CD4-positive, alpha-beta T cell treated with Interleukin-10 for 1 hour (primary cell): ENCODE measurements around the gene TRAPPC2L.
"Not testable (repeated sequence)": the region's sequence is repeated elsewhere in the genome, so short reads cannot be mapped to it uniquely, and the experiment has no call there.

ENCODE experiments used
- DNase-seq: peaks from one replicate; pipeline ENCODE4 v3.0.0-alpha.2; 2020

TRAPPC2L gene

GRCh38 chr16:88819126-88819525 lies 37.8 kb upstream of the TRAPPC2L start:
- no peak for DNase-seq

DNA sequence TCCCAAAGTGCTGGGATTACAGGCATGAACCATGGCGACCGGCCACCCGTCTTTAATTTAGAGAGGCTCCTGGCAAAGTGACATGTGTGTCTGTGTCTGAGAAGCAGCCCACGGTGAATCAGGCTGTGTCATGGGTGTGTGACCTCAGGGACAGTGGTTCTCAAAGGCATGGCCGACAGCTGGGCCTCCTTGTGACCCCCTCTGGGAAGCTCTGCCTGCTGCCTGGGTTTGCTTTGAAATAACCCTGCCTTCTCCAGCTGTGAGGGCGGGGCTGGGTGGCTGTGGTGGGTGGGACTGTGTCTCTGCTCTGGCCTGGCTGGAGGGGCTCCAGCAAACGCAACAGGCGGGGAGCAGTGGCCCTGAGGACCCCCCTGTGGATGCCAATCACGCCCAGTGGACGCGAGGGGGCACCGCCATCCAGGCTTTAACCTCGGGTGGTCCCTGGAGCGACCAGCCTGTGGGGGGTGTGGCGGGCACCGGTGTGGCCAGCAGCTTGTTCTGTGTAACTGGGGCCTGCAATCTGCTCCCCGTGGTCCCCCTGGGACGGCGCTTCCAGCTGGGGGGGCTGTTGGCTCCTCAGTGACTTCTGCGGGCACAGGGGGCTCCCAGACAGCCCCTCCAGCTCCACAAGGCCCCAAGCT lies 36.4 kb upstream of the TRAPPC2L start:
- DNase-seq, result no peak

DNA sequence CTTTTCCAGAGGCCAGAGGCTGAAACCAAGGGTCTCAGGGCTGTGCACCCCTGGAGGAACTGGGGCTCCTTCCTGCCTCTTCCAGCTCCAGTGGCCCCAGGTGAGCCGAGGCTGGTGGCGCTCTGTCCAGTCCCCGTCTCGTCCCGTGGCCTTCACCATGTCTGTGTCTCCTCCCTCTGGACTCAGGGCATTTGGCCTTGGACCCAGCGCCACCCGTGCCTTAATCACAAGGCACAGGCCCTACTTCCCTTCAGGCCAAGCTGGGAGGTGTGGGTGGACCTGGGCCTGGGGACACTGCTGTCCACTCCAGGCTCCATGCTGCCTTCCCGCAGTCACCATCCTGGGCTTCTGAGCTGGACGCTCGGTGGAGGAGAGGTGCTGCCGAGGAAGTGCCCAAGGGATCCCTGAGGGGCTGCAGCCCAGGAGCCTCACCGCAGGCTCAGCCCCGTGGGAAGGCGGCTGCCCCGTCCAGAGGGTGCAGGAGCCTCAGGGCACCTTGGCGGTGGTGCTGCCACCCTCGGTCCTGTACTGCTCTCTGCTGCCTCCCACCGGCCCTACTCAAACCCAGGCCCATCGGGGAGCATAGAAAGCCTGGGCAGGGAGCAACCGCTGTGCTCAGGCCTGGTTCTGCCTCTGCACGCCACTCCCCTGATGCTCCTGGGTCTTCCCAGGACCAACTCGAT lies 35.6 kb upstream of the TRAPPC2L start:
- DNase-seq, result no peak

DNA sequence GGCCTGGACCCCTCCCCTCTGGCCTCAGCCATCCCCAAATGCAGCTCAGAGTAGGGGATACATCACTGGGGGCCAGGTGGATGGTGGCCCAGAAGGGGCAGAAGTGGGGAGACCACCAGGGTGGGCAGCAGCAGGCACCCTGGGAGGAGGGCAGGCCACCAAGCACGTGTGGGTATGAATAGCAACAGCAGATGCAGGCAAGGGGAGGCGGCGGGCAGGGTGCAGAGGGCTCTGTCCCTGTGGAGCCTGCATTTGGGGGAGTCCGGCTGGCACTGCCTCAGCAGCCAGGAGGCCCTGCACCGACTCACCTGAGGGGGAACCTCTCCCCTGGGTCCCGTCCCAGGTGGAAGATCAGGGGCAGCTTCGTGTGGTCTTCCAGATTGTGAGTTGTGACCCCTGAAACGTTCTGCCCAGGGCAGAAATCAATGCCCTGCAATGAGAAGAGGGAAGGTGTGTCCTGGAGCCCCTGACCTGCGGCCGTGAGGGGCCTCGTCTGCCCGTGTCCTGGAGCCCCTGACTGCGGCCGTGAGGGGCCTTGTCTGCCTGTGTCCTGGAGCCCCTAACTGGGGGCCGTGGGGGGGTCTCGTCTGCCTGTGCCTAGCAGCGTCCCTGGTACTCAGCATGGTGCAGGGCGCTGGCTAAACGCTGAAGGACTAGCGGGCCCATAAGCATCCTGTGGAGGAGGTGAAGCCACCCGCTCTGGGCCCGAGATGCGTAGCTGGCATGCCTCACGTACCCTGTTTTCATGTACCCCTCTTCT lies 34.5 kb upstream of the TRAPPC2L start:
- no peak for DNase-seq

DNA sequence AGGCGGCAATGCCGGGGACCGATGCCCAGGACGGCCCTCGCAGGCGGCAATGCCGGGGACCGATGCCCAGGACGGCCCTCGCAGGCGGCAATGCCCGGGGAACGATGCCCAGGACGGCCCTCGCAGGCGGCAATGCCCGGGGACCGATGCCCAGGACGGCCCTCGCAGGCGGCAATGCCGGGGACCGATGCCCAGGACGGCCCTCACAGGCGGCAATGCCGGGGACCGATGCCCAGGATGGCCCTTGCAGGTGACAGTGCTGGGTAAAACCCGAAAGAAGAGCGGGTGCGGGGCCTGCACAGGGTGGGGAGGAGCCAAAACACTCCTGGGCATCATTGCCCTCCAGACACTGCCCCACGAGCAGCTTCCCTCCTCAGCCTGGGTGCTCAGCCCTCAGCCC lies 33.3 kb upstream of the TRAPPC2L start:
- DNase-seq, result not testable (repeated sequence)

DNA sequence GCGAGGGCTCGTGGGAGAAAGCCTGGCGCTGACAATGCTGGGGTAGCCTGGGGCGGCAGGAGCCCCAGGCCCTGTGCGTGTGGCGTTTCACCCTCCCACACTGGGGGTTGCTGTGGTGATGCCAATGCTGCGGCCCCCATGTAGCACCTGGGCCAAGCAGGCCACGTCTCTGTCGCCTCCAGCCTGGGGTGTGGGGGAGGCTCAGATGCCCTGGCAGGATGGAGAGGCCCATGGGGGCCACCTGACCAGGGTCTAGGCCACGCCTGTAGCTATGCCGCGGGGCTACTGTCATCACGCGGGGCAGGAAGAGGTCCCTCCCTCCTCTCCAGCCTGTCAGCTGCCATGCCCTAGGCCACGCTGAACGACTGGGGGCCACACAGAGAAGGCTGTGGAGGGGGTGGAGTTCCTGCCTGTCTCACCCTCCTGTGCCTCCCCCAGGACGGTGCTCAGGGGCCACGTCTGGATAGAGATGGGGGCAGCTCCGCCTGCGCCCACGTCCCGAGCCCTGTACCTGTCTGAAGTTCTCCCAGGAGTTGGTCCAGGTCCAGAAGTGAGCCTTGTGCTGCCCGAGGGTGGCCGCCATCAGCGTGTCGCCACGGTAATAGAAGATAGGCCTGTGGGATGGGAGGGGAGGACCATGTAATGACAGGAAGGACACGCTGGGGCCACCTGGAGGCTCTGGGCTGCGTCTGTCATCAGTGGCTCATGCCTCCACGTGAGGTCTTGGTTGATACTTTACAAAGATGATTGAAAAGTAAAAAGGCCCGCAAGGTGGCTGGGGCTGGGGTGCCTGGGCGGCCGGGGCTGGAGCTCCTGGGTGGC lies 32.5 kb upstream of the TRAPPC2L start:
- no peak for DNase-seq

DNA sequence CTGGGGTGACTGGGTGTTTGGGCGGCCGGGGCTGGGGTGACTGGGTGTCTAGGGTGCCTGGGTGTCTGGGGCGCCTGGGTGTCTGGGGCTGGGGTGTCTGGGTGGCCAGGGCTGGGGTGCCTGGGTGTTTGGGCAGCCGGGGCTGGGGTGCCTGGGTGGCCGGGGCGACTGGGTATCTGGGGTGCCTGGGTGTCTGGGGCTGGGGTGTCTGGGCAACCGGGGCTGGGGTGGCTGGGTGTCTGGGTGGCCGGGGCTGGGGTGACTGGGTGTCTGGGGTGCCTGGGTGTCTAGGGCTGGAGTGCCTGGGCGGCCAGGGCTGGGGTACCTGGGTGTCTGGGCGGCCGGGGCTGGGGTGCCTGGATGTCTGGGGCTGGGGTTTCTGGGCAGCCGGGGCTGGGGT lies 31.8 kb upstream of the TRAPPC2L start:
- no peak for DNase-seq

DNA sequence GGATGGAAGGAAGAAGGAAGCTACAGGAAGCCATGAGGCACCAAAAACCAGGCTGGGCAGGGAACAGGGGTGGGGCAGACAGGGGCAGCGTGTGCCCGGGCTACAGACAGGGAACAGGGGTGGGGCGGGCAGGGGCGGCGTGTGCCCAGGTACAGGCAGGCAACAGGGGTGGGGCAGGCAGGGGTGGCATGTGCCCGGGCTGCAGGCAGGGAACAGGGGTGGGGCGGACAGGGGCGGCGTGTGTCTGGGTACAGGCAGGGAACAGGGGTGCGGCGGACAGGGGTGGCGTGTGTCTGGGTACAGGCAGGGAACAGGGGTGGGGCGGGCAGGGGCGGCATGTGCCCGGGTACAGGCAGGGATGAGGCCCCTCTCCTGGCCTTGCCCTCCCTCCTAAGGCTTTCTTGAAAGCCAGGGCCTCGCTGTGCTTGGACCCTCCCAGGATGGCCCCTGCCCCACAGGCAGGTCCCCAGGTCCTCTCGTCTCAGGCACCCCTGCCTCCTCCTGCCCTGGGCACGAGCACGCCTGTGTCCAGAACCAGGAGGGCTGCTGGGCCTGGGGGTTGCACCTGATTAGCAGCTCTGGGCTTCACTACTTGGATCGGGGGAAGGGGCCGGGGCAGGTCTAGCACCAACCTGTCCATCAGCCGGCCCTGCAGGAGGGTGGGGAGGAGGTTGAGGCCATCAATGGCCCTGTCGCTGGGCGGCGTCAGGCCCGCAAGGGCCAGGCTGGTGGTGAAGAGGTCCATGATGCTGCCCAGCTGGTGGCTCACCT lies 30.7 kb upstream of the TRAPPC2L start:
- no peak for DNase-seq

DNA sequence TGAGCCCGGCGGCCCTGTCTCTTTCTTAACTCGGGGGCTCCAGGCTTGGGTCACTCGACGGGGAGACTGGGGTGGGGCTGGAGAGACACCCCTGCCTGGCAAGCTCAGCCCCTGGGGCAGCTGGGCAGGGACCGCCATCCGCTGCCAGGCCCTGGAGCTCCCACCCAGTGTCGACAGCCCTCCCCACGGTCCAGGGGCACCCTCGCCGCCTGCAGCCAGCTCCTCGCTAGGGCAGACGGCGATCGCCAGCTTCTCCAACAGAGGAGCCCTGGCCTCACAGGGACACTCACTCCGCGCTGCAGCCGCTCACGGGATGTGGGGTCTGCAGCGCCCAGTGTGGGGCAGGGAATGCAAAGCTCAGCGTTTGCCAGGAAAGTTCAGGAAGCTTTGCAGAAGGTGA lies 29.2 kb upstream of the TRAPPC2L start:
- DNase-seq, result no peak

DNA sequence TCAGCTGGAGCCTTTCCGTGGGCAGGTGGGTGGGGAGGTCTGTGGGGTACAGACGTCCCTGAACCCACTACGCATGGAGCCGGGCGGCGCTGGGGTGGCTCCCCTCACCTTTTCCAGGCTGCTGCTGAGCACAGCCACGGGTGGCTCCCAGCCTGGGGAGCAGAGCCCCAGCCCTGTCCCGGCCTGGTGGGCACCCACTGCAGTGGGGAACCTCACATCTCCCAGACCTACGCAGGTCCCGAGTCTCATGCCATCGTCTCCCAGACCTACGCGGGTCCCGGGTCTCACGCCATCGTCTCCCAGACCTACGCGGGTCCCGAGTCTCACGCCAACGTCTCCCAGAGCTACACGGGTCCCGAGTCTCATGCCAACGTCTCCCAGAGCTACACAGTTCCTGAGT lies 28.2 kb upstream of the TRAPPC2L start:
- no peak for DNase-seq

- no peak for DNase-seq
Measured at GRCh38 chr16:88830258-88830657, 26.7 kb upstream of the TRAPPC2L start.

DNA sequence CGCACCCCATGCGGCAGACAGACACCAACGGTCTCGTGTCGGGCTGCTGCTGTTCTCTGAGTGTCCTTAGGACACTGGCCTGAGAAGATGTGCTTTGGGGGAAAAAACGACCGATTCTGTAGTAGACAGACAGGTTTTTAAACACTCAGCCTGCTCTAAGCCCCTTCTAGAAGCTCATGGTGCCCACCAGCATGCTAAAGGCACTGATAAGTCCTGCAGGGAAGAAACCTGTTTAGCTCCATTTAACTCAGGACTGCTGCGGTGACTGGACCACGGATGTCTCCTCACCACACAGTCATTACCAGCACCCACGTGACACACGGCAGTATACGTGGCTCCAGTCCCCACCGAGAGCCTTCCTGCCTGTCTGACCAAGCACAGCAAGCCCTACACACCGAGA lies 26.1 kb upstream of the TRAPPC2L start:
- DNase-seq, result no peak

DNA sequence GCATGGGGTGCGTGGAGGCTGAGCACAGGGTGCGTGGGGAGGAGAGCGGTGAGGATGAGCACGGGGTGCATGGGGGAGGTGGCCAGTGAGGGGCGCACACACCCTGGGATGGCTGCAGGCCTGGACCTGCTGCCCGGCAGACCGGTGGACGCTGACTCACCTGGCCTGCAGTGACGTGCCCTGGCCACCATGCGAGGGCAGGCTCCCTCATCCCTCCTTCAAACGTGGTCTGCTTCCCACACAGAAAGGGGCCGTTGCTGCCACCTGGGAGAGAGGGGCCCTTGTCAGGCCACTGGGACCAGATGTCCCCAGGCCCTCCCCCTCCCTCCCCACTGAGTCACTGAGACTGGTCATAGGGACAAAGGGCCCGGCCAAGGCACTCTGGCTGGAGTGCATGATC lies 25.1 kb upstream of the TRAPPC2L start:
- DNase-seq, result no peak

GRCh38 chr16:88833086-88833485 lies 23.8 kb upstream of the TRAPPC2L start:
- no peak for DNase-seq

DNA sequence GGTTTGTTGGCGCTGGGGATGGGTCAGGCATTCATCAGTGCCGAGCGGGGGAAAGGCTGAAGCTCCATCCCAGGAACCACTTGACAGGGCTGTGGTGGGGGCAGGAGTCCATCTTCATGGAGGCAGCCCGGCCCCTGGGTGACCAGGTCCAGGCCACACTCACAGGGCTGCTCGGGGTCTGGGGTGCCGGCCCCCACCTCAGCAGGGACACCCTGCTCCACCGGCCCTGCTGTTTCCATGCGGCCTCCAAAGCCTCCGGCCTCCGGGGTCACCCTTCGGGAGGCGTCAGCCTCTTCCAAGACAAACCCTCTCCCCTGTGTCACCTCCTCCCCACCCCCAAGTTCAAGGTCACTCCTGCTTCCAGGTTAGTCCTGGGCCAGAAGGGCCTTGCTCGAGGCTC lies 22.3 kb upstream of the TRAPPC2L start:
- no peak for DNase-seq

DNA sequence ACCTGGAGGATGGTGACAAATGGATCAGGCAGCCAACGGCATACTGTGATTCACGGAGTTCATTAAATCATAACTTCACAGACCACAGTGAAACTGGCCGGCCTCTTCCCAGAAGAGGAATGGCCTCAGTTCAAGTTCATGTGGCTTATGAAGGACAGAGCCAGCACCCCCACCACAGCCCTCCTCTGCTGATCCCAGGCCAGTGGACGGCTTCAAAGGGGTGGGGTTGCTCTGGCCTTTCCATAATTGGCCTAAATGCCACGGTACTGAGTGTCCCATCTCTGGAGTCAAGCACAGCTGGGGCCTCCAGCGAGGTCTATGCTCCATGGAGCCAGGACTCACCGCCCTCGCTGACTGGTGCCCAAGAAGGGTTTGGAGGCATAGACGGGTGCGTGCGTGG lies 21.5 kb upstream of the TRAPPC2L start:
- DNase-seq, result no peak

- no peak for DNase-seq
Measured at GRCh38 chr16:88835818-88836217, 21.1 kb upstream of the TRAPPC2L start.

GRCh38 chr16:88836791-88837190 lies 20.1 kb upstream of the TRAPPC2L start:
- no peak for DNase-seq

- no peak for DNase-seq
Measured at GRCh38 chr16:88837806-88838205, 19.1 kb upstream of the TRAPPC2L start.

DNA sequence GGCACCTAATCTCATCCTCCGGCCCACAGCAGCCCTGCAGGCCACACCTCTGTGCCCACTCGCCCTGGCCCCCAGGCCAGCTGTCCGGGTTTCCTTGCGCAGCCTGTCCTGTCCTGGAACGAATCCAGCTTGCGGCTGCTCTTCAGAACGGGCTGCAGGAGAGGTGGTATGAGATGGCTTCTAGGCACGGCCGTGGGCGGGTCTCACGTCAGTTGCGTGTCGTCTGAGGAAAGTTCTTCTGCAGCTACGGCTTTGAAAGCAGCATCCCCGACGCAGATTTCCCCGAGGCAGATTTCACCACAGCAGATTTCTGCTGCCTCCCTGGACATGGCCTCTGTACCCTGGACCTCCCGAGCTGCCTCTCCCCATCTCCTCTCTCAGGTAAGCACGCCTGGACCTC lies 18.4 kb upstream of the TRAPPC2L start:
- no peak for DNase-seq

DNA sequence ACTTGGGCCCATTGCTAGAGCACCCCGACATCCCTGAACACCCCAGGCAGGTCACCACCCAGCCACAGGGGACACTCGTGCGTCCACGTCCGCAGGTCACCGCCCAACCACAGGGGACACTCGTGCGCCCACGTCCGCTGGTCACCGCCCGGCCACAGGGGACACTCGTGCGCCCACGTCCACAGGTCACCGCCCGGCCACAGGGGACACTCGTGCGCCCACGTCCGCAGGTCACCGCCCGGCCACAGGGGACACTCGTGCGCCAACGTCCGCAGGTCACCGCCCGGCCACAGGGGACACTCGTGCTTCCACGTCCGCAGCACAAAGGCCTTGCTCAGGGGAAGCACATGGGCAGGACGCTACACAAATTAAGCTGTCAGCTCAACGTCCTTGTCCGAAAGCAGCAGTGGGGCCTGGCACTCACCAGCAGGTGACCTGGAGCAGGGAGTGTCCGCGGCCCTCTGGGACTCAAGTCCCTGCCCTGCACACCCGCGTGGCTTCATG lies 17.8 kb upstream of the TRAPPC2L start:
- DNase-seq, result no peak
